ENCODE data around the gene STAT5B.

- no peak for TF ChIP-seq CTCF (IDR thresholded peaks at IDR 0.05; ENCODE audit: insufficient read depth, low read depth, low read length)
- no peak for TF ChIP-seq EZH2 (IDR thresholded peaks at IDR 0.05; ENCODE audit: insufficient read depth, low read length)
Measured at GRCh38 chr17:42268236-42268635, 8.0 kb downstream of the STAT5B start.

Measured in astrocyte (in vitro differentiated cells and primary cell).